K562 (cell line): Measurements from ENCODE around the gene CXCR5. TPM values are rescaled to one million over a fixed set of nuclear protein-coding genes. Genes with fewer than 3 reads are reported as not detected.

ENCODE experiments used
- CBFB ChIP-seq: sonication (generic); formaldehyde crosslinking; IDR thresholded peaks from 2 replicates; pipeline ENCODE4 v1.4.0; 2020; ENCODE audit warnings: mild to moderate bottlenecking, missing genetic modification reagents
- EP400 ChIP-seq: fragments of 450-650 bp; IDR thresholded peaks from 2 replicates; pipeline ENCODE4 v1.6.1; 2017; ENCODE audit warnings: antibody characterized with exemption, mild to moderate bottlenecking, moderate library complexity
- EZH2 ChIP-seq: IDR thresholded peaks from 2 replicates; pipeline ENCODE4 v1.6.1; 2012; ENCODE audit warnings: low read depth, mild to moderate bottlenecking, inconsistent platforms, low read length, borderline replicate concordance
- HNRNPH1 ChIP-seq: fragments of 200-400 bp; formaldehyde crosslinking; optimal IDR thresholded peaks from 2 replicates; pipeline ENCODE3; 2017; ENCODE audit warnings: low read depth, mild to moderate bottlenecking, low read length, moderate library complexity
- HSF4 ChIP-seq: fragments of 250-450 bp; sonication (Bioruptor Pico); IDR thresholded peaks from 2 replicates; pipeline ENCODE4 v2.1.2; 2022; ENCODE audit warnings: mild to moderate bottlenecking, moderate library complexity, borderline replicate concordance
- MCM7 ChIP-seq, 2 experiments: fragments of 450-650 bp; IDR thresholded peaks; 2 replicates each; pipeline ENCODE4 v1.6.1; 2016 to 2018
- NFYB ChIP-seq: IDR thresholded peaks from 2 replicates; pipeline ENCODE4 v1.6.1; 2011; ENCODE audit warnings: mild to moderate bottlenecking, moderate library complexity; ENCODE audit not compliant: insufficient read length; ENCODE audit errors: extremely low read depth
- PCBP2 ChIP-seq: fragments of 200-400 bp; formaldehyde crosslinking; IDR thresholded peaks from 2 replicates; pipeline ENCODE4 v1.6.1; 2018; ENCODE audit warnings: low read length, low read depth, mild to moderate bottlenecking, moderate library complexity; ENCODE audit not compliant: poor library complexity, severe bottlenecking
- POLR2AphosphoS5 ChIP-seq: IDR thresholded peaks from 2 replicates; pipeline ENCODE4 v1.6.1; 2011; ENCODE audit warnings: mild to moderate bottlenecking, low read depth, low read length, moderate library complexity; ENCODE audit not compliant: control insufficient read depth, insufficient read depth
- TCF7 ChIP-seq: sonication (generic); IDR thresholded peaks from 2 replicates; pipeline ENCODE4 v1.6.1; 2016; ENCODE audit warnings: antibody characterized with exemption, borderline replicate concordance
- ZBTB17 ChIP-seq: fragments of 450-650 bp; formaldehyde crosslinking; IDR thresholded peaks from 2 replicates; pipeline ENCODE4 v1.4.0; 2020; ENCODE audit warnings: mild to moderate bottlenecking
- ZFX ChIP-seq: sonication (generic); formaldehyde crosslinking; IDR thresholded peaks from 2 replicates; pipeline ENCODE4 v1.8.0; 2022; ENCODE audit warnings: mild to moderate bottlenecking, missing genetic modification reagents, moderate library complexity
- ZKSCAN3 ChIP-seq: fragments of 250-450 bp; sonication (Bioruptor Pico); IDR thresholded peaks from 2 replicates; pipeline ENCODE4 v1.4.0; 2020
- ZNF316 ChIP-seq: fragments of 450-650 bp; IDR thresholded peaks from 2 replicates; pipeline ENCODE4 v1.6.1; 2016
- ZNF668 ChIP-seq: fragments of 250-450 bp; sonication (Bioruptor Pico); IDR thresholded peaks from 2 replicates; pipeline ENCODE4 v1.8.0; 2022; ENCODE audit warnings: mild to moderate bottlenecking, inconsistent platforms
- ZNF764 ChIP-seq: fragments of 250-450 bp; sonication (Bioruptor Pico); IDR thresholded peaks from 2 replicates; pipeline ENCODE4 v1.4.0; 2020; ENCODE audit warnings: low read depth, mild to moderate bottlenecking, moderate library complexity
- polyA plus RNA-seq, 8 experiments: library from polyadenylated mRNA; depleted of rRNA in 4 of 8; stranded (reverse) in 5 of 8; unstranded in 3 of 8; fragments of >200 nt; fragmentation: Nextera tagmentation in 2 of 8; fragmentation: Illumina TruSeq in 1 of 8; extraction: Ambion mirVana in 2 of 8; extraction: Trizol in 1 of 8; gene quantifications; 2 replicates each; pipeline versions ENCODE4 v1.2.1 to v1.2.3, GENCODE V29; 2011 to 2014; ENCODE audit warnings: inconsistent platforms in 1 of 8, missing spikeins in 1 of 8
- total RNA-seq, 7 experiments: library from RNA; depleted of rRNA in 6 of 7; stranded (reverse); fragments of >200 nt in 6 of 7; fragmentation: Illumina TruSeq in 2 of 7; extraction: Trizol in 2 of 7; gene quantifications; 2 replicates each; pipeline versions ENCODE4 v1.2.1 to v1.2.3, GENCODE V29; 2011 to 2021; ENCODE audit warnings: low replicate concordance in 1 of 7
- TF ChIP-seq, protein P1 (sequence below), 2 experiments: fragments of 450-650 bp; formaldehyde crosslinking in 1 of 2; IDR thresholded peaks; 2 replicates each; pipeline versions ENCODE4 v1.4.0 to v1.6.1; 2014 to 2020; ENCODE audit warnings: mild to moderate bottlenecking in 2 of 2, borderline replicate concordance in 1 of 2, low read depth in 1 of 2
- TF ChIP-seq, protein P2 (sequence below): fragments of 150-350 bp; conservative IDR thresholded peaks from 2 replicates; pipeline ENCODE4 v1.6.1; 2014; ENCODE audit warnings: low read length

CXCR5 gene
- total and polyA plus RNA-seq, 9 of the 15 experiments (the other 6 are each of a cell fraction or from before 2014, with no cell fraction given) = 0.03 to 0.06 TPM; not detected in 7

DNA sequence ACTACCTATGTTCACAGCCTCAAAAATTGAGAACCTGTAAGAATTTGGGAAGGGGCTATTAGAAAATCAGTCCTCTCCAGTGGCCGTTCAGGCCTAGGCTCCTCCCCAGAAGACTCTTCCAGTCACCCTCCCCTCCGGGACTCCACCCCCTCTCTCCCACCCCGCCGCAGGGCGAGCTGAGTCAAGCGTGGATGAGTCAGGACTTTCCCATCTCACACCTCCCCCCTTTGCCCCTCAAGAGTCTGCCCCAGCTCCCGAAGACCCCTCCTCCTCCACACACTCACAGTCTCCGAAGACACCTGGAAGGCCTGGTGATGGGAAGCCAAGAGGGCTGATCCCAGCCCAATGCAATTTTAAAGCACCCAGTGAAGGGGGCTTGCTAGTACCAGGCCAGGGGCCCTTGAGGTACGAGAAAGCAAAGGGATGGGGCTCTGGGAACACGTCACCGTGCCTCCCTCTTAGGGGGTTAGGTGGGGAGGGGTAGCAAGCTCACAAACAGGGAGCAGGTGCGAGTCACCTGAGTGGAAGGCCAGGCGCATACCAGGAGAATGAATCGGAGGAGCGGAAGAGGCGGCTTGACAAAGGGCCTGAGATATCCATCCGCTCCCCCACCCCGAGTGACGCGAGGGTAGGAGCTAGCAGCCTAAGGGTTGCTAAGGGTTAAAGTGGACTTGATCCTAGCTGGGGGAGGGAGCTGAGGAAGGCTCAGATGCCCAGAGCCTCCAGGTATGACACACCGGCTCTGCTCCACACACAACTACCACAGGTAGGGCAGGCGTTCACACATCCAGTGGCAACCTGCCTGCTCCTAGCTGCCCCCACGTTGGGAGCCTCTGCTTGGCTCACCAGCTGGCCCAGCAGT lies 28.4 kb downstream of the CXCR5 start (continued):
- TF ChIP-seq, protein P1, sequence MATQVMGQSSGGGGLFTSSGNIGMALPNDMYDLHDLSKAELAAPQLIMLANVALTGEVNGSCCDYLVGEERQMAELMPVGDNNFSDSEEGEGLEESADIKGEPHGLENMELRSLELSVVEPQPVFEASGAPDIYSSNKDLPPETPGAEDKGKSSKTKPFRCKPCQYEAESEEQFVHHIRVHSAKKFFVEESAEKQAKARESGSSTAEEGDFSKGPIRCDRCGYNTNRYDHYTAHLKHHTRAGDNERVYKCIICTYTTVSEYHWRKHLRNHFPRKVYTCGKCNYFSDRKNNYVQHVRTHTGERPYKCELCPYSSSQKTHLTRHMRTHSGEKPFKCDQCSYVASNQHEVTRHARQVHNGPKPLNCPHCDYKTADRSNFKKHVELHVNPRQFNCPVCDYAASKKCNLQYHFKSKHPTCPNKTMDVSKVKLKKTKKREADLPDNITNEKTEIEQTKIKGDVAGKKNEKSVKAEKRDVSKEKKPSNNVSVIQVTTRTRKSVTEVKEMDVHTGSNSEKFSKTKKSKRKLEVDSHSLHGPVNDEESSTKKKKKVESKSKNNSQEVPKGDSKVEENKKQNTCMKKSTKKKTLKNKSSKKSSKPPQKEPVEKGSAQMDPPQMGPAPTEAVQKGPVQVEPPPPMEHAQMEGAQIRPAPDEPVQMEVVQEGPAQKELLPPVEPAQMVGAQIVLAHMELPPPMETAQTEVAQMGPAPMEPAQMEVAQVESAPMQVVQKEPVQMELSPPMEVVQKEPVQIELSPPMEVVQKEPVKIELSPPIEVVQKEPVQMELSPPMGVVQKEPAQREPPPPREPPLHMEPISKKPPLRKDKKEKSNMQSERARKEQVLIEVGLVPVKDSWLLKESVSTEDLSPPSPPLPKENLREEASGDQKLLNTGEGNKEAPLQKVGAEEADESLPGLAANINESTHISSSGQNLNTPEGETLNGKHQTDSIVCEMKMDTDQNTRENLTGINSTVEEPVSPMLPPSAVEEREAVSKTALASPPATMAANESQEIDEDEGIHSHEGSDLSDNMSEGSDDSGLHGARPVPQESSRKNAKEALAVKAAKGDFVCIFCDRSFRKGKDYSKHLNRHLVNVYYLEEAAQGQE (IDR thresholded peaks at IDR 0.05; ENCODE audit: borderline replicate concordance) = no peak
- TF ChIP-seq, protein P1 (CRISPR knock-in tag; IDR thresholded peaks at IDR 0.05; ENCODE audit: low read depth) = no peak
- no peak for TF ChIP-seq PCBP2
- TF ChIP-seq ZNF316 = peak; percentile 96
- TF ChIP-seq CBFB (CRISPR knock-in tag) = no peak
- TF ChIP-seq, protein P2, sequence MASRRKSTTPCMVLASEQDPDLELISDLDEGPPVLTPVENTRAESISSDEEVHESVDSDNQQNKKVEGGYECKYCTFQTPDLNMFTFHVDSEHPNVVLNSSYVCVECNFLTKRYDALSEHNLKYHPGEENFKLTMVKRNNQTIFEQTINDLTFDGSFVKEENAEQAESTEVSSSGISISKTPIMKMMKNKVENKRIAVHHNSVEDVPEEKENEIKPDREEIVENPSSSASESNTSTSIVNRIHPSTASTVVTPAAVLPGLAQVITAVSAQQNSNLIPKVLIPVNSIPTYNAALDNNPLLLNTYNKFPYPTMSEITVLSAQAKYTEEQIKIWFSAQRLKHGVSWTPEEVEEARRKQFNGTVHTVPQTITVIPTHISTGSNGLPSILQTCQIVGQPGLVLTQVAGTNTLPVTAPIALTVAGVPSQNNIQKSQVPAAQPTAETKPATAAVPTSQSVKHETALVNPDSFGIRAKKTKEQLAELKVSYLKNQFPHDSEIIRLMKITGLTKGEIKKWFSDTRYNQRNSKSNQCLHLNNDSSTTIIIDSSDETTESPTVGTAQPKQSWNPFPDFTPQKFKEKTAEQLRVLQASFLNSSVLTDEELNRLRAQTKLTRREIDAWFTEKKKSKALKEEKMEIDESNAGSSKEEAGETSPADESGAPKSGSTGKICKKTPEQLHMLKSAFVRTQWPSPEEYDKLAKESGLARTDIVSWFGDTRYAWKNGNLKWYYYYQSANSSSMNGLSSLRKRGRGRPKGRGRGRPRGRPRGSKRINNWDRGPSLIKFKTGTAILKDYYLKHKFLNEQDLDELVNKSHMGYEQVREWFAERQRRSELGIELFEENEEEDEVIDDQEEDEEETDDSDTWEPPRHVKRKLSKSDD = no peak
- TF ChIP-seq NFYB = no peak
- TF ChIP-seq ZNF668 (CRISPR knock-in tag) = no peak
- 0 out of 2 replicates have a peak, but pooled peaks have one; percentile 9 for TF ChIP-seq TCF7
- TF ChIP-seq ZNF764 (CRISPR knock-in tag) = no peak
- TF ChIP-seq ZKSCAN3 (CRISPR knock-in tag) = no peak
- TF ChIP-seq POLR2AphosphoS5 = peak; percentile 27; the same call in 1 of the 2 replicates
- peak; percentile 68; the same call in 1 of the 2 replicates for TF ChIP-seq EP400
- TF ChIP-seq EZH2 = no peak
- no peak for TF ChIP-seq MCM7 (IDR thresholded peaks at IDR 0.05)
- TF ChIP-seq HNRNPH1 = no peak
- peak; percentile 81 for TF ChIP-seq ZFX (CRISPR knock-in tag)
- no peak for TF ChIP-seq ZBTB17 (CRISPR knock-in tag)
- no peak for TF ChIP-seq HSF4
